ENCODE data around the gene IL1RN. TPM values are rescaled to one million over a fixed set of nuclear protein-coding genes. Genes with fewer than 3 reads are reported as not detected.

The IL1RN gene
- polyA plus RNA-seq, 3 donors, result 89.9 to 109 (median 92.0) TPM

DNA sequence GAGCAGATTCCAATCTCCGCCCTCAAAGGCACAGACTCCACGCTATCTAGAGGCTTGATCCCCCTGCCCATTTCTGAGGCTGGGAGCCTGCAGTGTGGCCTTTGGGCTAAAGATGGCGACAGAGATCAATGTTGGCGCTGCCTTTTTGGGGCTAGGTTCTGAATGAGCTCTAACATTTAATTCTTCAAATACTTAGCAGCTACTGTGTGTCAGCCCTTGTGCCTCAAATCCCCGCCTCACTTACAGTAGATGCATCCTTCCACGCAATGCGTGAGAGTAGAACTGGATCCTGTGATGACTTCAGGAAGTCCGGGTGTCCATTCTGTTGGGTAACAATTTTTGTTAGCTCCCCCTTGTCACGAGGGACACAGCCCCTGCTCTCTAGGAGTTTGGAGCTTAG, 47.3 kb upstream of the IL1RN start:
- intact Hi-C loops (cut with micrococcal nuclease), result loop anchor here (1.0 to 10.0 kb wide), 4 partner anchors 47 to 295 kb away; partner anchors contain the start of gene IL1RN (in 1 of the 2)

GRCh38 chr2:113081488-113082210, 45.7 kb upstream of the IL1RN start:
- 100% methylated on average over 1 of the region's 2 CpGs for WGBS (ENCODE audit: insufficient coverage)
- Mint-ChIP-seq H3K4me3 (no peak overlapping the region), H3K36me3 (no peaks in the 10 kb centered on the region), H3K9me3 (no peaks in the 10 kb centered on the region), H3K27me3 (ENCODE audit: low read depth in 3 of 3) (peaks cover 0 to 5% (median 2%) of the 10 kb centered on the region in 3 donors), H3K4me1 (peaks cover 33% of the 10 kb centered on the region), H3K27ac (peak overlapping the region in 5 of 7 donors; percentile 2 to 86 (median 42))
- Histone ChIP-seq H3K9me3 (replicated peaks in 1 of 2; ENCODE audit: control insufficient read depth in 1 of 2, insufficient read depth in 1 of 2, low read length in 2 of 2) (no peaks in the 10 kb centered on the region), H3K79me2 (ENCODE audit: insufficient read depth, low read length) (no peaks in the 10 kb centered on the region), H3K27ac (ENCODE audit: low read depth in 1 of 2, low read length in 2 of 2) (no peak overlapping the region), H3K27me3 (ENCODE audit: control insufficient read depth in 2 of 2, insufficient read depth in 2 of 2, low read length in 2 of 2) (no peaks in the 10 kb centered on the region), H3K4me3 (replicated peaks in 1 of 3; ENCODE audit: low read depth in 2 of 3, low read length in 3 of 3) (no peak overlapping the region), H3K9ac (ENCODE audit: insufficient read depth, low read length, poor library complexity, severe bottlenecking) (no peak overlapping the region), H3K36me3 (replicated peaks in 1 of 2; ENCODE audit: control insufficient read depth in 1 of 2, insufficient read depth in 2 of 2, low read length in 2 of 2) (no peaks in the 10 kb centered on the region), H4K20me1 (ENCODE audit: insufficient read depth, low read length) (no peaks in the 10 kb centered on the region), H3K4me1 (ENCODE audit: control insufficient read depth in 1 of 2, insufficient read depth in 2 of 2, low read length in 2 of 2) (peaks cover 12% of the 10 kb centered on the region in 2 donors), H2AFZ (ENCODE audit: insufficient read depth, low read depth, low read length, poor library complexity, severe bottlenecking) (no peak overlapping the region), H3K4me2 (replicated peaks; ENCODE audit: extremely low read depth, low read length, poor library complexity, severe bottlenecking) (no peak overlapping the region)
- DNase-seq, result peak in 1 of 3 donors; percentile 74
- intact Hi-C loops (cut with micrococcal nuclease), result loop anchor here (2.0 to 10.0 kb wide), 5 partner anchors 23 to 293 kb away; partner anchors contain the start of gene IL1RN (in 2 of the 2)
- no peak for TF ChIP-seq CTCF (IDR thresholded peaks at IDR 0.05)

More for the DNA sequence above, 47.3 kb upstream of the IL1RN start:
- Mint-ChIP-seq H3K4me1 (peaks cover 34% of the 10 kb centered on the region), H3K4me3 (no peak overlapping the region), H3K27ac (no peak overlapping the region), H3K36me3 (no peaks in the 10 kb centered on the region), H3K9me3 (no peaks in the 10 kb centered on the region), H3K27me3 (ENCODE audit: low read depth in 3 of 3) (peaks cover 0 to 5% (median 2%) of the 10 kb centered on the region in 3 donors)
- 24% methylated on average over 3 of the region's 9 CpGs for WGBS (ENCODE audit: insufficient coverage)
- Histone ChIP-seq H3K4me2 (replicated peaks; ENCODE audit: extremely low read depth, low read length, poor library complexity, severe bottlenecking) (no peak overlapping the region), H3K4me1 (ENCODE audit: control insufficient read depth in 1 of 2, insufficient read depth in 2 of 2, low read length in 2 of 2) (peaks cover 12% of the 10 kb centered on the region in 2 donors), H3K27ac (ENCODE audit: low read depth in 1 of 2, low read length in 2 of 2) (no peak overlapping the region), H4K20me1 (ENCODE audit: insufficient read depth, low read length) (no peaks in the 10 kb centered on the region), H3K9me3 (replicated peaks in 1 of 2; ENCODE audit: control insufficient read depth in 1 of 2, insufficient read depth in 1 of 2, low read length in 2 of 2) (no peaks in the 10 kb centered on the region), H3K79me2 (ENCODE audit: insufficient read depth, low read length) (no peaks in the 10 kb centered on the region), H3K36me3 (replicated peaks in 1 of 2; ENCODE audit: control insufficient read depth in 1 of 2, insufficient read depth in 2 of 2, low read length in 2 of 2) (no peaks in the 10 kb centered on the region), H2AFZ (ENCODE audit: insufficient read depth, low read depth, low read length, poor library complexity, severe bottlenecking) (no peak overlapping the region), H3K27me3 (ENCODE audit: control insufficient read depth in 2 of 2, insufficient read depth in 2 of 2, low read length in 2 of 2) (no peaks in the 10 kb centered on the region), H3K9ac (ENCODE audit: insufficient read depth, low read length, poor library complexity, severe bottlenecking) (no peak overlapping the region), H3K4me3 (replicated peaks in 1 of 3; ENCODE audit: low read depth in 2 of 3, low read length in 3 of 3) (no peak overlapping the region)
- DNase-seq, result peak; percentile 40 to 86 (median 50)
- TF ChIP-seq CTCF (IDR thresholded peaks at IDR 0.05), result peak; percentile 89
